Retina (tissue), 1 donor: ENCODE data around the gene TBC1D22B.
"Not testable (repeated sequence)": the region's sequence is repeated elsewhere in the genome, so short reads cannot be mapped to it uniquely, and the experiment has no call there.

Experiments
- DNase-seq: peaks from one replicate; pipeline ENCODE4 v3.0.0-alpha.2; 2016

Gene TBC1D22B

DNA sequence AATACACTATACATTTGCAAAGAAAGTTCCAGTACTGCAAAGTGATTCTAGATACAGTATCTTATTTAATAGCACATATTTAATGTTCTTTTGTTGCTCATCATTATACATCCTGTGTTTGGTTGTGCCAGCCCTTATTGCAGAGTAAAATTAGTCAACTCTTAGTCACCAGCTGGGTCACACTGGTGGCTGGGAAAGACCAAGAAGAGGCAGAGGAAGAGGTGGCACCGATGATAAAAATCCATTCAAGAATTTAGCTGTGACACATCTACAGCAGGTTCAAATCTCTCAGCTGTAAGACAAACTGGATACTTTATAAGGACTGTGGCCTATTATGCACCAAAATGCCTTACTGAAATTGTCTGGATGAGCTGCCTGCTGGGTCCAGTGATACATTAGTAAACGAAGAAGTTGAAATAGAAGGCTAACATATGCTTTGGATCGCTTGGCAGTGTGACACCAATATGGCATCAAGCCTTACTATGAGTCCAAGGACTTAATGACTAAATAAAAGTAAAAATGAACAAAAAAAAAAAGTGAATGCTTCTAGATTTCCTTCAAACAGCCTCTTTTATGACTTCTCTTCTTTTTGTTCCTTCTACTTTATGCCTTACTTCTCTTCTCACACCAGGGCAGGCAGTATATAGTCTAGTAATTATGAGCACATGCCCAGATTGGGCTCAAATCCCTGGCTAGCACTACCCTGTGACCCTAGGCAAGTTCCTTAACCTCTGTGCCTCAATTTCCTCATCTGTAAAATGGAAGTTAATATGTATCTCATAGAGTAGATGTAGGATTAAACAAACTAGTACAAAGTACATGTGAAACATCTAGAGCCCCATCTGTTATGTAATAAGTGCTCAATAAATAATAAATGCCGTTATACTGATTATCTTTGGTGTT, 66.8 kb downstream of the TBC1D22B start:
- DNase-seq, result no peak

DNA sequence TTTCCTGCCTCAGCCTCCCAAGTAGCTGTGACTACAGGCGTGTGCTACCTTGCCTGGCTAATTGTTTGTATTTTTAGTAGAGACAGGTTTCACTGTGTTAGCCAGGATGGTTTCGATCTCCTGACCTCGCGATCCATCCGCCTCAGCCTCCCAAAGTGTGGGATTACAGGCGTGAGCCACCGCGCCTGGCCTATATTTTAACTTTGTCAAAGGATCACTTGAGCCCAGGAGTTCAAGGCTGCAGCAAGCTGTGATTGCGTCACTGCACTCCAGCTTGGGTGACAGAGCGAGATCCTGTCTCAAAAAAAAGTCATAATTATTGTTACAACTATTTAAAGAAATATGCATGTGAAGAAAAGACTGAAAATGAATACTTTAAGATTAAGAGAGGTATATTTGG, 72.8 kb downstream of the TBC1D22B start:
- DNase-seq, result not testable (repeated sequence)

DNA sequence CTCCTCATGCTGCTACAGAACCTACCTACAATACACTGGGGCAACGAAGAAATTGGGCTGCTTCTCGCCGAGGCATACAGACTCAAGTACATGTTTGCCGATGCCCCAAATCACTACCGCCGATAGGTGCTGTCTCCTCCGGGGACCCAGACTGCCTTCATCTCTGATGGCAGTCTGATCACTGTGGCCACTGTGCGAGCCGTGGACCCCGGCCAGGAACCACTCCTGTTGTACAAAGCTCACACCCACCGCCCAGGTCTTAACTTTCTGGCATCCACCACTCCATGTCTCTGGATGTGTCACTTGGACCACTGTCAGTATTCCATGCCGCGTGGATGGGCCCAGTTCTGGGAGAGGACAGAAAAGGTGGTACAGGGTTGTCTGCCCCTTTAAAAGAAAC, 73.5 kb downstream of the TBC1D22B start:
- DNase-seq, result no peak

DNA sequence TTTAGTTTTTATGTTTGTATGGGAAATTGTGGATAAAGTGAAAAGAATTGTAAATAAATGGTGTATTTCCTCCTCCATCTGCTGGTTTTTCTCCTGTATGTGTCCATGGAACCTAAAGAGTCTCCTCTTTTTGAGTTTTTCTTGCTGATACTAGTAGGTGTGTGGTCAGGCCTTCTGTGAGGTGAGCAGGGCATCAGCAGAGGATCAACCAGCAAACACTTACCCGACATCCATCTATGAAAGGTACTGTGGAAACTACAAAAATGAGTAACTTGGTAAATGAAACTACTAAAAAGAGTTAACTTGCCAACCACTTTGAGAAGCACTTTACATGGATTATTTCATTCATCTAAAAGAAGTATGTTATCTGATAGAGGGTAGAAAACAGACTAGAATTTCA, 75.3 kb downstream of the TBC1D22B start:
- no peak for DNase-seq

DNA sequence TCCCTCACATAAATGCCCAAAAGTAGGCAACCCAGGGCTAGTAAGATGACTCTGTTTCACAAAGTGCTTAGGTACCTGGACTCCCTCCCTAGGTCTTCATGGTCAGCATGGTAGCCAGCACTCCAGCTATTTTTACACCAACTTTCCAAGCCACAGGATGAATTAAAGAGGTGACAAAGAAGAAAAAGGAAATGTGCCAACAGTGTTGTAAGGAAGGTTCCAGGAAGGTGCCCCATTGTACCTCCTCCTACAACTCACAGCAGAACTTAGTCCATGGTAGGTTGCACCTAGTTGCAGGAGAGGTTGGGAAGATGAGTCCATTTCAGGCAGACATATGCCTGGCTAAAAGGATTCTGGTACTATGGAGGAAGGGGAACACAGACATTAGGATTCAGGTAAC, 76.5 kb downstream of the TBC1D22B start:
- no peak for DNase-seq

DNA sequence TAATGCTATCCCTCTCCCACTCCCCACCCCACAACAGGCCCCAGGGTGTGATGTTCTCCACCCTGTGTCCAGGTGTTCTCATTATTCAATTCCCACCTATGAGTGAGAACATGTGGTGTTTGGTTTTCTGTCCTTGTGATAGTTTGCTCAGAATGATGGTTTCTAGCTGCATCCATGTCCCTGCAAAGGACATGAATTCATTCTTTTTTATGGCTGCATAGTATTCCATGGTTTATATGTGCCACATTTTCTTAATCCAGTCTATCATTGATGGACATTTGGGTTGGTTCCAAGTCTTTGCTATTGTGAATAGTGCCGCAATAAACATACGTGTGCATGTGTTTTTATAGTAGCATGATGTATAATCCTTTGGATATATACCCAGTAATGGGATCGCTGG, 80.7 kb downstream of the TBC1D22B start:
- not testable (repeated sequence) for DNase-seq

DNA sequence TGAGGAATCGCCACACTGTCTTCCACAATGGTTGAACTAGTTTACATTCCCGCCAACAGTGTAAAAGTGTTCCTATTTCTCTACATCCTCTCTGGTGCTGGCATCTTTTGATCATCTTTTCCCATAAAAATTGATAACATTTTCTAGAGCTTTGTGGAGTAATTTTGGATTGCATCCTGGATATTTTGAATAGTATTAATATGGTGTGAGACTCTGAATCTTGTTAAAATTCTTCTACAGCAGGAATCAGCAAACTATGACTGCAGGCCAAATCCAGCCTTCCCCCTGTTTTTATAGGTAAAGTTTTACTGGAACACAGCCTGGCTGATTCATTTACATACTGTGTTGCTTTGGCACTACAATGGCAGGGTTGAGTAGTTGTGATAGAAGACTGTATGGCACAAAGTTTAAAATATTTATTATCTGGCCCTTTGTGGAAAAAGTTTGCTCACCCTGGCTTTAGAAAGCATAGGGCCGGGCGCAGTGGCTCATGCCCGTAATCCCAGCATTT, 81.2 kb downstream of the TBC1D22B start:
- no peak for DNase-seq

DNA sequence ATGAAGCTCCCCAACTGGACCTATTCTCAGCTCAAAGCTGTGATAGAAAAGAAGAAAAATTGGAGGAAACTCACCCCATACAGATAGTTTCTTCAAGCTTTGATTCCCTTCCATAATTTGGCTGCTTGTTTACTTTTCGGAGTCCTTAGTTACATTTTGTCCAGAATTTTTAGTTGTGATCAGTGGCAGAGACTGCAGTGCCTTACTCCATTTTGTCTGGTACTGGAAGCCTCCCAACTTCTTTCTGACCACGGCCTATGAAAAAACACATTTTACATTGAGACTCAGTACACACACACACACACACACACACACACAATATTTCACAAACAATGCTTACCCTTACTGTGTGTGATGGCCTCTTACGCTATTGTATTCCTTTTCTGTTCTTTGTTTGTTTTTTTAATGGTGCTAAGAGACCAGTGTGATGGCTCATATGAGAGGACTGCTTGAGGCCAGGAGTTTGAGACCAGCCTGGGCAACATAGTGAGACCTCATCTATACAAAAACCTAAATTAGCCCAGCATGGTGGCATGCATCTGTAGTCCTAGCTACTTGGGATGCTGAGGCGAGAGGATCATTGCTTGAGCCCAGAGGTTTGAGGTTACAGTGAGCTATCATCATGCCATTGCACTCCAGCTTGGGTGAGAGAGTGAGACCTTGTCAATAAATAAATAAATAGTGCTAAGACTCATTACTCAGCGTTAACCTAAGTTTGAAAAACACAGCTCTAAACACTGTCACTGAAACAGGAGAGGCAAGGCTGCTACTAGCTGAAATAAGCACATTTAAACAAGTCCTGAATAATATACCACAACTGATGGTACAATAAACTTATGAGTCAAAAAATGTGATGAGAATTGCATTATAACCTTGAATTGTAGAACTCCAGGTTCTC, 82.4 kb downstream of the TBC1D22B start:
- no peak for DNase-seq

DNA sequence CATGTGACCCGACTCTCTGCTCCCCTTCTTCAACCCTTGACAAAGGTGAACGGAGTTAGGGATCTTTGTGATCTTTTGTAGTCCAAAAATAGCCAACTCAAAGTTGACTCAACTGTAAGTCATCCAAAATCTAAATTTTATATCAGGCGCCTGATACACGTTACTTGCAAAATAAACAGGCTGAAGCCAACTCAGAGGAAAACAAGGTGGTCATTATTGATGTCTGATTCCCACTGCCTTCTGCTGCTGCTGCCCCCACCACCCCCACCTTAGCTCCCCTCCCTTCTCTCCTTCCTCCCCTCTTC, 83.0 kb downstream of the TBC1D22B start:
- DNase-seq, result no peak

DNA sequence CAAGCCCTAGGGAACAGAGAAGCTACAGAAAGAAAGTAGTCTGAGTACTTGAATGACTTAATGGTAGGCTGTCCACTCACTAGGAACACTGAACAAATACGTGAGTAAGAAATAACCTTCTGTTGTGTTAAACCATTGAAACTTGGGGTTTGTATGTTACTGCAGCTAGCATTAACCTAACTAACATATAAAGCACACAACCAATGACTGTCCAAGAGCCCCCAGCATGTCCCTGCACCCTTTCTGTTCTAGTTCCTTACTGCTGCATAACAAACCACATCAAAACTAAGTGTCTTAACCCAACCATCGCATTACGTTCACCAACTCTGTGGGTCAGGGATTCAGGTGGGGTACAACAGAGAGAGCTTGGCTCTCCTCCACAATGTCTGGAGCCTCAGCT, 85.7 kb downstream of the TBC1D22B start:
- DNase-seq, result no peak

DNA sequence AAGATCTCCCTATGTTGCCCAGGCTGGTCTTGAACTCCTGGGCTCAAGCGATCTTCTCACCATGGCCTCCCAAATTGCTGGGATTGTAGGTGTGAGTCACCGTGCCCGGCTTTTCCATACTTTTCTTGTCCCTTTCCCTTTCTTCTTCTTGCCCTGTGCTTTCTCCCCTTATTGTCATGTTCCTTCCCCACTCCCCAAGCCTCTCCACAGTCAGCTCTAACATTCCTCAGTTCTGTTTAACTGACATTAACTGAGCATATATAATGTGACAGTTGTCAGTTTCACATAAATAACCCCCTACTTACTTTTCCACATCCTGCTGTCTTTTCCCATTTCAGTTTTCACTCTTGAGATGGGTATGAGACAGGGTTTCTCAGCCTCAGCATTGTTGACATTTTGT, 86.7 kb downstream of the TBC1D22B start:
- no peak for DNase-seq

DNA sequence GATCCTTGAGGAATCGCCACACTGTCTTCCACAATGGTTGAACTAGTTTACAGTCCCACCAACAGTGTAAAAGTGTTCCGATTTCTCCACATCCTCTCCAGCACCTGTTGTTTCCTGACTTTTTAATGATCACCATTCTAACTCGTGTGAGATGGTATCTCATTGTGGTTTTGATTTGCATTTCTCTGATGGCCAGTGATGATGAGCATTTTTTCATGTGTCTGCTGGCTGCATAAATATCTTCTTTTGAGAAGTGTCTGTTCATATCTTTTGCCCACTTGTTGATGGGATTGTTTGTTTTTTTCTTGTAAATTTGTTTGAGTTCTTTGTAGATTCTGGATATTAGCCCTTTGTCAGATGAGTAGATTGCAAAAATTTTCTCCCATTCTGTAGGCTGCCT, 88.2 kb downstream of the TBC1D22B start:
- DNase-seq, result not testable (repeated sequence)

DNA sequence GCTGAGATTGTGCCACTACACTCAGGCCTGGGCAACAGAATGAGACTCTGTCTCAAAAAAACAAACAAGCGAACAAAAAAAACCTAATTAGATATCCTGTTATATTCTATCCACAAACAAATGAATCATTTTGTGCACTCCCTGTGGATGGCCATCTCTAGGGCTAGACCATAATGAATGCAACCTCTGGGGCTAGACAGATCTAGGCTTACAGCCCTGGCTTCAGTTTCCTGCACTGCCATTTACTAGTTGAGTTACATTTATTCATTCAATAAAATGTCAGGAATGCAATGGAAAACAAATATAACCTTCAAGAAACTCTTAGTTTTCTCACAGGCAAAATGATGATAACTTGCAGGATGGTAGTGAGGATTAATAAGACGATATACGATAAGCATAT, 89.6 kb downstream of the TBC1D22B start:
- no peak for DNase-seq

DNA sequence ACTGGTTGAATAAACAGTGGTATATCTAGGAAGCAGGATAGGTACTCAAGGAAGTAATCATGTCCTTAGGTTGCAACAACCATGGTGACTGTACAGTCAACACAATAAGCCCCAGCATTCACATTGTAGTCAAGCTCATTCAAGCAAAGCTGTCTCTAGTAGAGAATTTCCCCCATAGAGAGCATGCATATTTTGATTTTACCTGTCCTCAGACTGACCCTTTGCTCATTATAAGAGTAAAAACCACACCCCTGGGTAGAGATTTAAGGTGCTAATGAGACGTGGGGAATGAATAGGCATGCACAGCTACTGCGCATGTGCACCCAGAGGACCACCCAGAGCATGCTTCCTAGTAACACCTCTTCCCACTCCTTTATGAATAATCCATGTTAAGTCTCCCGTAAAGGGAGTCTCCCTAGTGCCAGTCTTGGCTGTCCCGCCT, 90.1 kb downstream of the TBC1D22B start:
- no peak for DNase-seq

DNA sequence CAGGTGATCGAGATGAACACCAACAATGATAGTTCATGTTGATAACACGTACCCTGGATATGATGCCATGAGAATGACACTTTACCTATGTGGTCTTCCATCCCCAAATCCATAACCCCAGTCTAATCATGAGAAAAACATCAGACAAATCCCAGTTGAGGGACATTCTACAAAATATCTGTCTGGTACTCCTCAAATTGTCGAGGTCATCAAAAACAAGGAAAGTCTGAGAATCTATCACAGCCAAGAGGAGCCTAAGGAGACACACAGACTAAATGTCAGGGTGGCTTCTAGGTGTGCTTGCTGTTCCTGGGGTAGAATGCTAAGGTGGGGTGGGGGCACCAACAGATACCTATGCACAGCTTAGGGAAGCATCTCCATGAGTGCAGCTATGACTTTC, 93.5 kb downstream of the TBC1D22B start:
- no peak for DNase-seq

DNA sequence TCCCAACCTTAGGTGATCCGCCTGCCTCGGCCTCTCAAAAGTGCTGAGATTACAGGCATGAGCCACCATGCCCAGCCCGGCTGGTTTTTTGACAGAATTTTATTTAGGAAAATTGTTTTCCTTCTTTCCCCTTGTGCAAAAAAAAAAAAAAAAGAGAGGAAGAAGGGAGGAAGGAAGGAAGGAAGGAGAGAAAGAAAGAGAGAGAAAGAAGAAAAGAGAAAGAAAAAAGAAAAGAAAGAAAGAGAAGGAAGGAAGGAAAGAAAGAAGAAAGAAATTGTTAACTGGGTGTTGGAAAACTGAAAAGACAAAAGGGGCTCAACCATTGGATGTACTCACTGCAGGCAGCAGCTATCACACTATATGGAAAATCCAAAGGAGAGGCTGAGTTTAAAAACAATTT, 94.8 kb downstream of the TBC1D22B start:
- DNase-seq, result no peak

DNA sequence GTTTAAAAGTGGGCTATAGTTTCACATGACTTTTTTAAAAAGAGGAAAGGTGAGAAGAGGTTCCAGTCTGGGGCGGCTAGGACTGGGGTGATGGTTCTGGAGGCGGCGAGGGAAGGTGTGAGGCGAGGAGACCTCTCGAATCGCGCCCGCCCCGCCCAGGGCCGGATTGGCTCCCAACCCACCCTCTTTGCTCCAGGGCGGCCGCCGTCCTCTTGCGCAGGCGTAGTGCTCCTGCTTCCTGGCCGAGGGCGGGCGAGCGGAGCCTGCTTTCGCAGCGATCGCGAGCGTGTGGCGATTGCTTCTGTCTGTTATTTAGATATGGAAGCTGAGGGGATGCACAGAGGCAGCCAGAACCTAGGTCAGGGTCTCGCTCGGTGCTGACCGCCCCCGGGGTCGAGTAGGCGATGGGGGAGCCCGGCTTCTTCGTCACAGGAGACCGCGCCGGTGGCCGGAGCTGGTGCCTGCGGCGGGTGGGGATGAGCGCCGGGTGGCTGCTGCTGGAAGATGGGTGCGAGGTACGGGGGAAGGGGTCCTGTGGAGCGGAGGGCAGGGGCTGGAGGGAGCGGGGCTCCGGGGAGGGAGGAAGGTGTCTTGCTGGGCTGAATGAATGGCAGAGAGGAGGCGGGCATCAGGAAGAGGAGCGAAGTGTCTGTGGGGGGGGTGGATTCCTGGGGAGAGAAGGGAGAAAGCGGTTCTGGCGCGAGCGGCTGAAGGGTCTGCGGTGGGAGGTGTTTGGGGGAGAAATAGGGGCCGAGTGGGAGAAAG, 96.4 kb downstream of the TBC1D22B start, which contains the start of gene RNF8:
Gene RNF8, plus strand, starts transcription at position 223 of the 765 bp plus-strand sequence. Its CDS starts 182 bp downstream, at position 405.
- peak; percentile 93 for DNase-seq

DNA sequence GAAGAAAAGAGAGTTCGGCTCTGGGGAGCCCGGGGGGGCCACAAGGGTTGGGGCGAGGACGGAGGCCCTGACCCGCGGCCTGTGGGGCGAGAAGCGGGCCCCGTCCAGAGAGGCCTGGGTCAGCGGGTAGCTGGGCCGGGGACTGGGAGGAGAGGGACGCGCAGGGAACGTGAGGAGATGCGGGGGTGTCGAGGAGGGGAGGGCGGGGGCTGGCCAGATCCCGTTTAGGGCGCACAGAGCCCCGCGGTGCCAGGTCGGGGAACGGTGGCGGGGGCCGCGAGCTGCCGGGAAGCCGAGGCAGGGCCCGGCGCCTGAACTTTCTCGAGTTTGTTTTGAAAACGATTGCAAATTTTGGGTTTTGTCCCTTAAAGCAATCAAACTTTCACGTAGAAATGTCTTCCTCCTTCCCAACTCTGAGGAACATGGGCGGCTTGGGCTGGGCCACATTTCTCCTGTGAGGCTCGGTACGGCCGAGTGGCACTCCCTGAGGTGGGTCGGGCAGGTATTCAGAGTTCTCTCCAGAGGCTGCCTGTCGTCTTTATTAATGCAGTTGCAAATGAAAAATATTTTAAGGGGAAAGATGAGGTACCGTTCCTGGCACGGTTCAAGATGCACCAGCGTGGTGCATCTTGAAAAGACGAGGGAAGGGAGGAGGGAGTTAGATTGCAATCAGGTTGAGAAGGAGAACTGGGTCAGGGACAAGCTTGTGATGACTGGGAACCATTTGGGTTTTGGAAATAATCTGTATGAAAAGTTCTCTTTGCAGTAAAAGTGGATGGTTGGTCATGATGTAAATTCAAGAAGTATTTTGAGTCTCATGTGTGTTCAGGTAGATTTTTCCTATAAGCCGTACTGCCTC, 97.2 kb downstream of the TBC1D22B start:
- DNase-seq, result peak; percentile 17

DNA sequence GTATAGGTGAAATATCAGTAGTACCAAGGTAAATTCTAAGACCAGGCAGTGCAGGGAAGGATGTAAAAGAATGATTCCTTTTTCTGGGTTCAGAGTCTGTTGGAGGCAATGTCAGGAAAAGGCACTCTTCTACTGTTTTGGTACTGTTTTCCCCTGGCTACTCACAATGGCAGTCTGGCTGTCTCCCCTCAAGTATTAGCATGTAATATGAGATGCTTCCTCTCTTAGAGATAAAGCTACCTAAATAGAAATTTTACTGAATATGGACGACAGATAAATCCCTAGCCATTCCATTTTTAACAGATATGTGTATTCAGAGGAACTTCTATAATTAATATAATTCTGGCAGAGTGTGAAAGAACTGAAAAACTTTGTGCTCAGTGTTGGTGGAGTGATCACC, 99.7 kb downstream of the TBC1D22B start:
- no peak for DNase-seq

DNA sequence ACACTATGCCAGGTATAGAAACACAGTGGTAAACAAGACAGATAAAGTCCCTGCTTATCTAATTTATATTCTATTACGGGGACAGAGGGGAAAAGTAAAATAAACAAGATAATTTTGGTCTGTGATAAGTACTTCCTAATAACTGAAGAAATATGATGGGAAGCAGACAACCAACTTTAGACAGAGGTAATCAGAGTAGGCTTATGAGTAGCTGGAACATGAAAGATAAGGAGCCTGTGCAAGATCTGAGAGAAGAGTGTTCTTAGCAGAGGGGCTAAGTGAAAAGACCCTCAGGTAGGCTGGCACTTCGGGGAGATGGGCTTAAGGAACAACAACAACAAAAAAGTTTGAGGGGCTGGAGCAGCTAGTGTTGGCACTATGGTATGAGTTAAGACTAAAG, 100.3 kb downstream of the TBC1D22B start:
- DNase-seq, result no peak

DNA sequence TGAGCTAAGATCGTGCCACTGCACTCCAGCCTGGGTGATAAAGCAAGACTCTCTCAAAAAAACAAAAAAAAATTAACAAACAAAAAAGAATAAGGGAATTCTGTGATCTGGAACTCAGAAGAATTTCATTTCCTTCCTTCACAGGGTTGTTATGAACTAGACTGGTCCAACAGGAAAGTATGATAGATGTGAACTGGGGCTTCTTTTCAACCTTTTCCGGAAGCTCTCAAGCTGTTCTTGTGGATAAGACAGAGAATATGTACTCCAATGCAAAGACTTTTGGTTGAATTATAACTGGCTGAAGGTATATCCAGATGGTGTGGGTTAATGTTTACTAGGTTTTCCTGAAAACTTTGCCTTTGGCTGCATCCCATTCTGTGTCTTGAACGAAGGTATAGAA, 101.5 kb downstream of the TBC1D22B start:
- no peak for DNase-seq
